Measurements from ENCODE around the gene A2M. TPM values are rescaled to one million over a fixed set of nuclear protein-coding genes. Genes with fewer than 3 reads are reported as not detected.
A peak's percentile ranks its signal among the peaks of the same experiment; 100 is the strongest.

A2M gene
- total and polyA plus RNA-seq, 2 of the 13 experiments (the other 11 are each of a cell fraction or from before 2014, with no cell fraction given): 2,807 to 6,551 TPM

DNA sequence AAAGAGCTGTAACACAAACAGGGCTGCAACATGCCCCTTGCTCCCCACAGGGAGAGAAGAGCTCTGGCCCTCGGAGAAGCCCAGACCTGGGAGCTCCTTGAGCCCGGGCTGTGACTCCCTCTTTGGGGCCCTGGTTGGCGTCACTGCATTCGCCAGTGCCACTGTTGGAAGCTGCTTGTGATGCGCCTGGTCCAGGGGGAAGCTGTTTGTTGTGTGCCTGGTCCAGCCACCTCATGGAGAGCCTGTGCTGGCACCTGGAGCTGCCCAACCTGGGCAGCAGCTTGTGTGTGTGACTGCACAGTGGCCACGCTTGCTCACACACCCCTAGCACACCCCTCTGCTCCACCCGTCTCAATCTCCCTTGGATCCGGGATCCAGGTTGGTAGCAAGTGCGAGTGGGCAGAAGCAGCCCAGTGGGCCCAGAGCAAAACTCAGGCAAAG is 49.5 kb downstream of the A2M start (continued):
- TF ChIP-seq PRDM15 (CRISPR knock-in tag; IDR thresholded peaks at IDR 0.05) (no peak), NRL (CRISPR knock-in tag; IDR thresholded peaks at IDR 0.05; ENCODE audit: borderline replicate concordance) (peak; percentile 55; the same call in 1 of the 2 replicates), SALL1 (CRISPR knock-in tag; IDR thresholded peaks at IDR 0.05) (peak; percentile 54; the same call in 1 of the 2 replicates), ZNF780A (CRISPR knock-in tag; IDR thresholded peaks at IDR 0.05) (peak; percentile 83), ZNF691 (CRISPR knock-in tag; IDR thresholded peaks at IDR 0.05; ENCODE audit: borderline replicate concordance, low read depth) (0 out of 2 replicates have a peak, but pooled peaks have one; percentile 44), POLR2G (IDR thresholded peaks at IDR 0.05; ENCODE audit: low read depth, low read length) (peak; percentile 95), RXRA (CRISPR knock-in tag; IDR thresholded peaks at IDR 0.05) (peak; percentile 44; the same call in 1 of the 2 replicates), ZNF274 (CRISPR knock-in tag; IDR thresholded peaks at IDR 0.05) (peak; percentile 46; the same call in 1 of the 2 replicates), SIX4 (CRISPR knock-in tag; IDR thresholded peaks at IDR 0.05) (no peak), KLF12 (CRISPR knock-in tag; IDR thresholded peaks at IDR 0.05; ENCODE audit: borderline replicate concordance) (peak; percentile 4; the same call in 1 of the 2 replicates), CBFB (CRISPR knock-in tag; IDR thresholded peaks at IDR 0.05) (peak; percentile 63; the same call in 1 of the 2 replicates), HNF4A (CRISPR knock-in tag; IDR thresholded peaks at IDR 0.05) (no peak), ZSCAN12 (CRISPR knock-in tag; IDR thresholded peaks at IDR 0.05) (no peak), ZBTB2 (CRISPR knock-in tag; IDR thresholded peaks at IDR 0.05; ENCODE audit: low read depth) (peak; percentile 37; the same call in 1 of the 2 replicates), IKZF4 (CRISPR knock-in tag; IDR thresholded peaks at IDR 0.05; ENCODE audit: borderline replicate concordance, low read depth, not compliant biosample characterization) (no peak), NCOR1 (IDR thresholded peaks at IDR 0.05; ENCODE audit: borderline replicate concordance, low read length) (no peak)
- TF ChIP-seq, protein P1, sequence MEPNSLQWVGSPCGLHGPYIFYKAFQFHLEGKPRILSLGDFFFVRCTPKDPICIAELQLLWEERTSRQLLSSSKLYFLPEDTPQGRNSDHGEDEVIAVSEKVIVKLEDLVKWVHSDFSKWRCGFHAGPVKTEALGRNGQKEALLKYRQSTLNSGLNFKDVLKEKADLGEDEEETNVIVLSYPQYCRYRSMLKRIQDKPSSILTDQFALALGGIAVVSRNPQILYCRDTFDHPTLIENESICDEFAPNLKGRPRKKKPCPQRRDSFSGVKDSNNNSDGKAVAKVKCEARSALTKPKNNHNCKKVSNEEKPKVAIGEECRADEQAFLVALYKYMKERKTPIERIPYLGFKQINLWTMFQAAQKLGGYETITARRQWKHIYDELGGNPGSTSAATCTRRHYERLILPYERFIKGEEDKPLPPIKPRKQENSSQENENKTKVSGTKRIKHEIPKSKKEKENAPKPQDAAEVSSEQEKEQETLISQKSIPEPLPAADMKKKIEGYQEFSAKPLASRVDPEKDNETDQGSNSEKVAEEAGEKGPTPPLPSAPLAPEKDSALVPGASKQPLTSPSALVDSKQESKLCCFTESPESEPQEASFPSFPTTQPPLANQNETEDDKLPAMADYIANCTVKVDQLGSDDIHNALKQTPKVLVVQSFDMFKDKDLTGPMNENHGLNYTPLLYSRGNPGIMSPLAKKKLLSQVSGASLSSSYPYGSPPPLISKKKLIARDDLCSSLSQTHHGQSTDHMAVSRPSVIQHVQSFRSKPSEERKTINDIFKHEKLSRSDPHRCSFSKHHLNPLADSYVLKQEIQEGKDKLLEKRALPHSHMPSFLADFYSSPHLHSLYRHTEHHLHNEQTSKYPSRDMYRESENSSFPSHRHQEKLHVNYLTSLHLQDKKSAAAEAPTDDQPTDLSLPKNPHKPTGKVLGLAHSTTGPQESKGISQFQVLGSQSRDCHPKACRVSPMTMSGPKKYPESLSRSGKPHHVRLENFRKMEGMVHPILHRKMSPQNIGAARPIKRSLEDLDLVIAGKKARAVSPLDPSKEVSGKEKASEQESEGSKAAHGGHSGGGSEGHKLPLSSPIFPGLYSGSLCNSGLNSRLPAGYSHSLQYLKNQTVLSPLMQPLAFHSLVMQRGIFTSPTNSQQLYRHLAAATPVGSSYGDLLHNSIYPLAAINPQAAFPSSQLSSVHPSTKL (CRISPR knock-in tag; IDR thresholded peaks at IDR 0.05): peak; percentile 19; the same call in 1 of the 2 replicates
- TF ChIP-seq, protein P2, sequence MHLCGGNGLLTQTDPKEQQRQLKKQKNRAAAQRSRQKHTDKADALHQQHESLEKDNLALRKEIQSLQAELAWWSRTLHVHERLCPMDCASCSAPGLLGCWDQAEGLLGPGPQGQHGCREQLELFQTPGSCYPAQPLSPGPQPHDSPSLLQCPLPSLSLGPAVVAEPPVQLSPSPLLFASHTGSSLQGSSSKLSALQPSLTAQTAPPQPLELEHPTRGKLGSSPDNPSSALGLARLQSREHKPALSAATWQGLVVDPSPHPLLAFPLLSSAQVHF (CRISPR knock-in tag; IDR thresholded peaks at IDR 0.05): 0 out of 2 replicates have a peak, but pooled peaks have one; percentile 40

Data from HepG2 (cell line).